CD4-positive, CD25-positive, alpha-beta regulatory T cell (primary cell): ENCODE measurements around the gene PTPA. TPM values are rescaled to one million over a fixed set of nuclear protein-coding genes. Genes with fewer than 3 reads are reported as not detected.

Experiments used
- ATAC-seq, 2 donors: fragments of 150-1000 bp; cut with Tn5 transposase; one replicate each; pipeline ENCODE4 v1.10.0; 2021; ENCODE audit warnings: low read depth in 2 of 2, moderate number of reproducible peaks in 2 of 2, moderate library complexity in 1 of 2
- DNase-seq, 3 donors: peaks; one replicate each; pipeline versions ENCODE4 v3.0.0 to v3.0.0-alpha.2; 2012 to 2022; ENCODE audit warnings: mixed read lengths in 1 of 3
- H3K27ac ChIP-seq: one replicate; pipeline ENCODE4 v1.7.0; 2013; ENCODE audit warnings: mild to moderate bottlenecking, low read length; ENCODE audit not compliant: insufficient read depth, poor library complexity, severe bottlenecking
- H3K27me3 ChIP-seq: one replicate; pipeline ENCODE4 v1.7.0; 2013; ENCODE audit warnings: low read length; ENCODE audit not compliant: control insufficient read depth, insufficient read depth
- H3K36me3 ChIP-seq: one replicate; pipeline ENCODE4 v1.7.0; 2013; ENCODE audit warnings: mild to moderate bottlenecking, low read length, moderate library complexity; ENCODE audit not compliant: control insufficient read depth, insufficient read depth
- H3K4me1 ChIP-seq: 2 replicates; pipeline ENCODE4 v1.7.0; 2013; ENCODE audit warnings: mild to moderate bottlenecking, low read length; ENCODE audit not compliant: insufficient read depth, control insufficient read depth, poor library complexity, severe bottlenecking
- H3K4me3 ChIP-seq: one replicate; pipeline ENCODE4 v1.7.0; 2013; ENCODE audit warnings: low read depth, mild to moderate bottlenecking, low read length, moderate library complexity
- H3K9me3 ChIP-seq, 2 experiments: 1 replicate in 1 of 2; 2 replicates in 1 of 2; pipeline ENCODE4 v1.7.0; 2013; ENCODE audit warnings: low read length in 2 of 2, mild to moderate bottlenecking in 1 of 2, moderate library complexity in 1 of 2; ENCODE audit not compliant: control insufficient read depth in 2 of 2
- H3K27ac Mint-ChIP-seq, 3 donors: one replicate each; pipeline ENCODE4 v1.8.0; 2020 to 2022; ENCODE audit warnings: mild to moderate bottlenecking in 3 of 3, mixed read lengths in 3 of 3, moderate library complexity in 2 of 3
- H3K27me3 Mint-ChIP-seq: one replicate; pipeline ENCODE4 v1.8.0; 2022; ENCODE audit warnings: mild to moderate bottlenecking, mixed read lengths
- H3K36me3 Mint-ChIP-seq: one replicate; pipeline ENCODE4 v1.8.0; 2020; ENCODE audit warnings: mixed read lengths
- H3K4me1 Mint-ChIP-seq, 4 donors: one replicate each; pipeline ENCODE4 v1.8.0; 2020 to 2022; ENCODE audit warnings: mixed read lengths in 4 of 4, mild to moderate bottlenecking in 1 of 4
- H3K4me3 Mint-ChIP-seq, 4 donors: one replicate each; pipeline ENCODE4 v1.8.0; 2020 to 2022; ENCODE audit warnings: mild to moderate bottlenecking in 4 of 4, mixed read lengths in 4 of 4, moderate library complexity in 3 of 4
- H3K9me3 Mint-ChIP-seq, 7 donors: one replicate each; pipeline ENCODE4 v1.8.0; 2020 to 2022; ENCODE audit warnings: mixed read lengths in 7 of 7, mild to moderate bottlenecking in 3 of 7, moderate library complexity in 2 of 7
- polyA plus RNA-seq, 4 donors: library from polyadenylated mRNA; unstranded; fragments of 300-500 nt; fragmentation: Illumina TruSeq; gene quantifications; one replicate each; pipeline ENCODE4 v1.2.3, GENCODE V29; 2021
- total RNA-seq: library from RNA; stranded (reverse); gene quantifications from one replicate; pipeline ENCODE4 v1.2.3, GENCODE V29; 2022

The PTPA gene
- total and polyA plus RNA-seq, 5 donors from 2014 or later: 12.9 to 53.7 (median 16.7) TPM

GRCh38 chr9:129100383-129101169 is 10.6 kb upstream of the PTPA start:
- Histone ChIP-seq H3K4me1 (no peaks in the 10 kb centered on the region), H3K4me3 (no peak overlapping the region), H3K27ac (no peak overlapping the region), H3K9me3 (no peaks in the 10 kb centered on the region), H3K27me3 (no peaks in the 10 kb centered on the region), H3K36me3 (no peaks in the 10 kb centered on the region)
- H3K27ac Mint-ChIP-seq: no peak overlapping the region
- ATAC-seq: no peak
- no peaks in the 10 kb centered on the region for H3K9me3 Mint-ChIP-seq
- no peak overlapping the region for H3K4me3 Mint-ChIP-seq
- DNase-seq: no peak
- peaks cover 3% of the 10 kb centered on the region for H3K36me3 Mint-ChIP-seq
- H3K4me1 Mint-ChIP-seq: no peaks in the 10 kb centered on the region
- no peaks in the 10 kb centered on the region for H3K27me3 Mint-ChIP-seq

DNA sequence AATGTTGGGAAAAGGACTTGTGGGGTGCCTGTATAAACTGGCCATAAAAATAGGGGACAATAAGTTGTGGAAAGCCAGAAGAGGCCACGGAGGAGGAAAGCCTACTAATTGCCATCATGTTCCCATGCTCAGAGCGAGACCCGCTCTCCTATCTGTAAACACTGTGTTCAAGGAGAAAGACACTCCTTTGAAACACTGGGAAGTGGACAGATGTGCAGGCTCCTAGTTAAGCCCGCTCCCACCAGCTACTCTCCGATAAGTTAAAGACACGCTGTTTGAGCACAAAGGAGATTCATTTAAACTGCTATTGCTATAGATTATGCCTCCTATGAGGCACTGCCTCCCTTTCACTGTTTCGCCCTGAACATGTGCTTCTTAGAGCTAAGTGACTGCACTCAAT is 9.9 kb upstream of the PTPA start:
- Histone ChIP-seq H3K27ac (no peak overlapping the region), H3K36me3 (no peaks in the 10 kb centered on the region), H3K4me1 (no peaks in the 10 kb centered on the region), H3K4me3 (no peak overlapping the region), H3K9me3 (no peaks in the 10 kb centered on the region), H3K27me3 (no peaks in the 10 kb centered on the region)
- no peak overlapping the region for H3K27ac Mint-ChIP-seq
- DNase-seq (no peak), ATAC-seq (no peak)
- no peaks in the 10 kb centered on the region for H3K27me3 Mint-ChIP-seq
- H3K36me3 Mint-ChIP-seq: peaks cover 3% of the 10 kb centered on the region
- no peaks in the 10 kb centered on the region for H3K4me1 Mint-ChIP-seq
- H3K9me3 Mint-ChIP-seq: no peaks in the 10 kb centered on the region
- H3K4me3 Mint-ChIP-seq: peak overlapping the region in 1 of 4 donors; percentile 29

- no peaks in the 10 kb centered on the region for H3K27me3 Mint-ChIP-seq
- H3K27ac ChIP-seq: no peak overlapping the region
- H3K36me3 ChIP-seq: no peaks in the 10 kb centered on the region
- no peaks in the 10 kb centered on the region for H3K27me3 ChIP-seq
- no peaks in the 10 kb centered on the region for H3K9me3 ChIP-seq
- no peaks in the 10 kb centered on the region for H3K4me1 Mint-ChIP-seq
- H3K9me3 Mint-ChIP-seq: no peaks in the 10 kb centered on the region
- no peak overlapping the region for H3K27ac Mint-ChIP-seq
- no peak overlapping the region for H3K4me3 Mint-ChIP-seq
- ATAC-seq: no peak
- H3K4me3 ChIP-seq: no peak overlapping the region
- no peaks in the 10 kb centered on the region for H3K4me1 ChIP-seq
- DNase-seq: no peak
- H3K36me3 Mint-ChIP-seq: peaks cover 3% of the 10 kb centered on the region
Measured at GRCh38 chr9:129102095-129102525, 9.1 kb upstream of the PTPA start.

DNA sequence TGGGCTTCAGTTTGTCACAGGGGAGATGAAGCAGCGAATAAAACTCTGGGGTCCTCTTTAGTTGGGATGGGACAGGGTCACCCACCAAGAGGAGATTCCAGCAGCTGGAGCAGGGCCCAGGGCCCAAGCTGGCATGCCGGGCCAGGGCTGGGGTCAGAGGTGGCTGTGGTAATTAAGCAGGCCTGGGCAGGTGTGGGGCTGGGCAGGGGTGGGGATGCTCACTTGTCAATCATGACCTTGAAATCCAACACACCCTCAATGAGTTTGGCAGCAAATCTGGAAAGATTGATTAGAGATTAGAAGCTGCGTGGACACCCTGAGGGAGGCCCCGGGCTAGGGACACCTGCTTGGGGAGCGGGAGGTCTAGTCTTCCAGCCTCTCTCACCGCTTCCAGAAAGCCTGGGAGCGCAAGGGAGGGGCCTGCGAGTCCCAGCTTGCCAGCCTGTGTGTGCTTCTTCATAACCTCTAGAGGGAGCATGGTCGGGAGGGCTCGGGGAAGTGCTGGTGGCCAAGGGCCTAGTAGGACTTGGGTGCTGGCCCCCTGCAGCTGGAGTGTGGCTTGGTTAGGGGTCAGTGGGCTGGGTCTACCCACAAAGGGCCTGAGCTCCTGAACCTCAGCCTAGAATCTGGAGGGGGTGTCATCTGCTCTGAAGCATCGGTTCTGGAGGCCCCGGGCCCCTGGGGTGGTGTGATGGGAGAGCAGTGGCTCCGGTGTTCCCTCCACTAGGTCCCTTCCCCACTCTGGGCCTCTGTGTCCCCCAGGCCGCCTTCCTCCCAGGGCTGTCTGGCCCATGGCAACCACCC is 8.2 kb upstream of the PTPA start:
- DNase-seq: peak in 1 of 3 donors; percentile 33
- Histone ChIP-seq H3K4me1 (no peaks in the 10 kb centered on the region), H3K36me3 (no peaks in the 10 kb centered on the region), H3K27ac (no peak overlapping the region), H3K9me3 (no peaks in the 10 kb centered on the region), H3K27me3 (no peaks in the 10 kb centered on the region), H3K4me3 (no peak overlapping the region)
- H3K27me3 Mint-ChIP-seq: no peaks in the 10 kb centered on the region
- peak; percentile 36 to 44 for ATAC-seq
- no peaks in the 10 kb centered on the region for H3K4me1 Mint-ChIP-seq
- H3K27ac Mint-ChIP-seq: no peak overlapping the region
- H3K9me3 Mint-ChIP-seq: no peaks in the 10 kb centered on the region
- peak overlapping the region in 1 of 4 donors; percentile 12 for H3K4me3 Mint-ChIP-seq
- no peaks in the 10 kb centered on the region for H3K36me3 Mint-ChIP-seq

- Mint-ChIP-seq H3K27ac (no peak overlapping the region), H3K4me3 (peak overlapping the region in 1 of 4 donors; percentile 12), H3K27me3 (no peaks in the 10 kb centered on the region), H3K4me1 (peaks cover 0 to 4% (median under 1%) of the 10 kb centered on the region in 4 donors), H3K9me3 (no peaks in the 10 kb centered on the region), H3K36me3 (no peaks in the 10 kb centered on the region)
- DNase-seq (no peak), ATAC-seq (no peak)
- H3K4me3 ChIP-seq: no peak overlapping the region
- H3K36me3 ChIP-seq: no peaks in the 10 kb centered on the region
- H3K27me3 ChIP-seq: no peaks in the 10 kb centered on the region
- H3K4me1 ChIP-seq: no peaks in the 10 kb centered on the region
- no peaks in the 10 kb centered on the region for H3K9me3 ChIP-seq
- no peak overlapping the region for H3K27ac ChIP-seq
Measured at GRCh38 chr9:129103595-129103965, 7.6 kb upstream of the PTPA start.

- H3K27me3 Mint-ChIP-seq: no peaks in the 10 kb centered on the region
- no peaks in the 10 kb centered on the region for H3K36me3 Mint-ChIP-seq
- H3K27ac Mint-ChIP-seq: no peak overlapping the region
- DNase-seq: no peak
- H3K27me3 ChIP-seq: no peaks in the 10 kb centered on the region
- no peak overlapping the region for H3K27ac ChIP-seq
- ATAC-seq: no peak
- peaks cover 0 to 9% (median 3%) of the 10 kb centered on the region in 4 donors for H3K4me1 Mint-ChIP-seq
- H3K9me3 ChIP-seq: no peaks in the 10 kb centered on the region
- H3K4me1 ChIP-seq: no peaks in the 10 kb centered on the region
- no peak overlapping the region for H3K4me3 Mint-ChIP-seq
- H3K36me3 ChIP-seq: no peaks in the 10 kb centered on the region
- no peak overlapping the region for H3K4me3 ChIP-seq
- no peaks in the 10 kb centered on the region for H3K9me3 Mint-ChIP-seq
Measured at GRCh38 chr9:129104051-129104450, 7.2 kb upstream of the PTPA start.

DNA sequence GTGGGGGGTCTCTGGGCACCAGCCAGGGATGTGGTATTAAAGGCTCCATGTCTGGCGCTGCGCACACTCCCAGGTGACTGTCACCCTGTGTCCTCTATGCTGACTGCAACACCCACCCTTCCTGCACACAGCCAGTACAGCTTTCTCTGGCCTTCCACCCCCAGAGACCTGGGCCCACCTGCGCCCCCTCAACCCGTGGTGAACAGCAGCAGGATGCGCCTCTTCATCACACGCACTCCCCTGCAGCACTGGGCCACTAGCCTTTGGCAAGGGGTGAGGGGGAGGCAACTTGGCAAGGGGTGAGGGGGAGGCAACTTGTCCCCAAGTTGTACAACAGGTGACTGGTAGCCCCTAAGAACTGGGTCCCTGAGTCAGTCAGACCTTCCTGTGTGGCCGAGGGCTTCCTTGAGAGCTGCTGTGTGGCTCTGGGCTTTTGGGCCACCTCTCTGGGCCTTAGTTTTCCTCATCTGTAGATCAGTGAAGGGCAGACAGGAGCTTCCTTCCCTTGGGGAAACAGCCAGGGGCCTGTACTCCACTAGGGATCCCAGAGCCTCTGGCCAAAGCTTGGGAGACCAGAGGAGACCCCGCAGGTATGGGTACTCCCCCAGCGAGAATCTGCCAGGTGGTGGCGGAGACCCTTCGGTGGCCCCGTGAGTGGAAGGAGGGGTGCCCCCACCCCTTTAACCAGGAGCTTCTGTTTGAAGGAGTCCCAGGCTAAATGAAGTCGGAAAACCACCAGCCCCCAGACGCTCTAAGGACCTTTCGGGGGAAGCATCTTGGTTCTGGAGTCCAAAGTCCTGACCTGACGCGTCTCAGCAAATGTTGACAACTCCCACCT is 5.1 kb upstream of the PTPA start:
- H3K27me3 Mint-ChIP-seq: no peaks in the 10 kb centered on the region
- no peak overlapping the region for H3K4me3 ChIP-seq
- peaks cover 0 to 21% (median 8%) of the 10 kb centered on the region in 4 donors for H3K4me1 Mint-ChIP-seq
- no peaks in the 10 kb centered on the region for H3K9me3 ChIP-seq
- no peaks in the 10 kb centered on the region for H3K36me3 ChIP-seq
- no peak for ATAC-seq
- no peak for DNase-seq
- H3K4me1 ChIP-seq: peaks cover 9% of the 10 kb centered on the region
- no peaks in the 10 kb centered on the region for H3K27me3 ChIP-seq
- no peak overlapping the region for H3K27ac Mint-ChIP-seq
- no peak overlapping the region for H3K27ac ChIP-seq
- no peaks in the 10 kb centered on the region for H3K9me3 Mint-ChIP-seq
- H3K36me3 Mint-ChIP-seq: no peaks in the 10 kb centered on the region
- H3K4me3 Mint-ChIP-seq: peak overlapping the region in 1 of 4 donors; percentile 41
